Activated naive CD4-positive, alpha-beta T cell treated with anti-CD3 and anti-CD28 coated beads, Interleukin-2, amount 50 U/mL, for 24 hours (primary cell): ENCODE data around the gene ZCCHC3.

ENCODE experiments used
- H3K27ac Mint-ChIP-seq: one replicate; pipeline ENCODE4 v1.8.0; 2021; ENCODE audit warnings: mild to moderate bottlenecking, mixed read lengths
- H3K27me3 Mint-ChIP-seq: one replicate; pipeline ENCODE4 v1.8.0; 2021; ENCODE audit warnings: mixed read lengths
- H3K36me3 Mint-ChIP-seq: one replicate; pipeline ENCODE4 v1.8.0; 2021; ENCODE audit warnings: mixed read lengths
- H3K4me1 Mint-ChIP-seq: one replicate; pipeline ENCODE4 v1.8.0; 2021; ENCODE audit warnings: mixed read lengths
- H3K4me3 Mint-ChIP-seq: one replicate; pipeline ENCODE4 v1.8.0; 2021; ENCODE audit warnings: mild to moderate bottlenecking, mixed read lengths
- H3K9me3 Mint-ChIP-seq: one replicate; pipeline ENCODE4 v1.8.0; 2021; ENCODE audit warnings: mixed read lengths

ZCCHC3 gene

DNA sequence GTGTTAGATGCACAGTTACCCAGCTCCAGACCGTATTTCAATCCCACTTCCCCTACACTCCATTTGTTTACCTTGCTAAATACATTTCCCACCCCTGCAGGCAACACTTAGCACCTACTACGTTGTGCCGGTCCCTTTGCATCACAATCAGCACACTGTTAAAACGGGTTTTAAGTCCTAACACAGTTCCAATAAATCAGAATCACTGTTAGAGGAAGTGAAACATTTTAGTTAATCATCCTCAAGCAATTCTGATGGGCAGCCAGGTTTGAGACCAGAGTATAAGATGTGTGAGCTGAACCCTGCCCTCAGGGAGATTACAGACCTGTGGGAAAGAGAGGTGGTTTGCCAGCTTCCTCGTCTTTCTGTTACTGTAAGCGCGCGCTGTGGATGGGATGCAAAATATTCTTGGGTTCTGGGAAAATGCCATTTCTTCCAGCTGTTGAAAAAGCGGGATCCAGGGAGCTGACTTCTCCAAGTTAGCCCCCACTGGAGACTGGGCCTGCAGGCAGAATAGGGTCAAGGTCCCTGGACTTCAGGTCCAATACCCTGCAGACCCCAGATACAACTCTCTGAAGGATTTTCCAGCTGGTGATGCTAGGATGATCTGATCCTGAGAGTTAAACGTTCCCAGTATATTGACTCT, 3.1 kb downstream of the ZCCHC3 start:
- Mint-ChIP-seq H3K27ac (peak overlapping the region; percentile 85), H3K27me3 (no peaks in the 10 kb centered on the region), H3K9me3 (no peaks in the 10 kb centered on the region), H3K4me3 (peak overlapping the region; percentile 91), H3K36me3 (peaks cover 8% of the 10 kb centered on the region), H3K4me1 (peaks cover 39% of the 10 kb centered on the region)

DNA sequence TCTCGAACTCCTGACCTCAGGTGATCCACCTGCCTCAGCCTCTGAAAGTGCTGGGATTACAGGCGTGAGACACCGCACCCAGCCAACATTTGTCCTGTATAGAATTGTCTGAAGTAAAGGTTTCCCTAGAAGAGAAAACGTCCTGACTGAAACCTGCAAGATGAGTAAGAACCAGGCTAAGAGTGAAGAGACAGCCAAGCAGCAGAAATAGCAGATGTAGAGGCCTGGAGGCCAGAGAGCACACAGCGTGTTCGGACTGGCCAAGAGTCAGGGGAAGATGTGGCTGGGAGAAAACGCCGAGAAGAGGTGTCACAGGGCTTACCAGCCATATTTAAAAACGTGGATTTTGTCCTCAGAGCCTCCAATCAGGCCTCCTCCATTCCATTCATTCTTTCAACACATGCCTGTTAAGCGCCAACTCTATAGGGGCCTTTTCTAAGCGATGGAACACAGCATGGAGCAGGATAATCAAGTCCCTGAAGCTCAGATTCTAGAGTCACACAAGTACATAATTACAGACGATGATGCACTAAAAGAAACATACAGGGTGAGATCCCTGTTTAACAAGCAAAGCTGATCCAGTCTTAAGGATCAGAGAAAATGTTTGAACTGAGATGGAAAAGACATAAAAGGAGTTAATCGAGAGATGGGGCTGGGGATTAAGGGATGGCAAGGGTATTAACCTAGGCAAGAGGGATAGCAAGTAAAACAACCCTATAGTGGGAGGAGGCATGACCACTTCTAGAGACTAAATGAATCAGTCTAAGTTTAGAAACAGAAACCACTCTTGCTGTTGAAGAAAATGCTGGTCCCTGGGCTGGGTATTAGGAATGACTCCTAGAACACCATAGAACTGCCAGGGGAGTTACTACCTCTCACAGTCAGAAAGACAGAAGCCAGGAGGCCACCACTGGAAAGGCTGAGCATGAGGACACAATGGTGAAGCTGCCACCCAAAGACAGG, 4.8 kb downstream of the ZCCHC3 start:
- Mint-ChIP-seq H3K4me3 (no peak overlapping the region), H3K27ac (peak overlapping the region; percentile 41), H3K4me1 (peaks cover 26% of the 10 kb centered on the region), H3K36me3 (peaks cover 8% of the 10 kb centered on the region), H3K27me3 (no peaks in the 10 kb centered on the region), H3K9me3 (no peaks in the 10 kb centered on the region)

DNA sequence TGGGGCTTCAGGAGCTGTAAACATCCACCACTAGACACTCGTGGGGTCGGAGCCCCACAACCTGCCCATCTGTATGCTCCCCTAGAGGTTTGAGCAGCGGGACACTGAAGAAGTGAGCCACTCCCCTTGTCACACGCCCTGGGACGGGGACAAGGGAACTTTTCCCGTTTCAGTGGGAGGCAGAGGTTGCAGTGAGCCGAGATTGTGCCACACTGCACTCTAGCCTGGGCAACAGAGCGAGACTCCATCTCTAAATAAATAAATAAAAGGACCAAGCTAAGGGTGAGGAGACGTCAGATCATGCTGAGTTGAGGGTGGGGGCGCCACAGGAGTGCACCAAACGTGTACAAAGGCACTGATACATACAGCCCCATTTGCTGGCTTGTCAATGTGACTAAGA, 8.4 kb downstream of the ZCCHC3 start:
- Mint-ChIP-seq H3K4me3 (no peak overlapping the region), H3K36me3 (no peaks in the 10 kb centered on the region), H3K27ac (no peak overlapping the region), H3K4me1 (peaks cover 24% of the 10 kb centered on the region), H3K27me3 (no peaks in the 10 kb centered on the region), H3K9me3 (no peaks in the 10 kb centered on the region)

DNA sequence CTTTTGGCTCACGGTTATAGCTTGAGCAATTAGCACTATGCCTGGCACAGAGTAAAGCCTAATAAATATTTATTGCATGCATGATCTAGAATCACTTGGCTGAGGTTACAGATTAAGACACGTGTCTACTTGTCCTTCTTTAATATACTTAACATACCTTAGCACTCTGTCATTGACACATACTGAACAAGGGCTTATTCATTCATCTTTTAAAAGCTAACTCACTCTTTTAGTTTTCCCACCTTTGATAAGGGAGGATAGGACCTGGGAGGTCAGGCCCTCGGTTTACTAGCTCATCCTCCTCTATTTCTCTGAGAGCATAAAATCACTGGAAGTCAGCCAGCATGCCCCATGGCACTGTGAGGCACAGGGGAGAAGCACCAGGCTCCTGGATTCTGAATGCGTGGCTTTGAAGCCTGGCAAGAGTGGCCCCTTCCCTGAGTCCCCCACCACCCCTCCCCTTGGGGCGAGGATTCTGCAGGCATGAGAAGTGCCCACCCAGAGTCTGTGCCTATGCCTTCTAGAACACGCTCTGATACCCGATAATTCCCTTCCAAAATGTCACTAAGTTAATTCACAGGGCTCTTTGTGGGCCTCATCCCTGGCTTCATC, 11.2 kb downstream of the ZCCHC3 start:
- Mint-ChIP-seq H3K27ac (no peak overlapping the region), H3K4me1 (peaks cover 18% of the 10 kb centered on the region), H3K27me3 (no peaks in the 10 kb centered on the region), H3K9me3 (no peaks in the 10 kb centered on the region), H3K4me3 (no peak overlapping the region), H3K36me3 (peaks cover 2% of the 10 kb centered on the region)

DNA sequence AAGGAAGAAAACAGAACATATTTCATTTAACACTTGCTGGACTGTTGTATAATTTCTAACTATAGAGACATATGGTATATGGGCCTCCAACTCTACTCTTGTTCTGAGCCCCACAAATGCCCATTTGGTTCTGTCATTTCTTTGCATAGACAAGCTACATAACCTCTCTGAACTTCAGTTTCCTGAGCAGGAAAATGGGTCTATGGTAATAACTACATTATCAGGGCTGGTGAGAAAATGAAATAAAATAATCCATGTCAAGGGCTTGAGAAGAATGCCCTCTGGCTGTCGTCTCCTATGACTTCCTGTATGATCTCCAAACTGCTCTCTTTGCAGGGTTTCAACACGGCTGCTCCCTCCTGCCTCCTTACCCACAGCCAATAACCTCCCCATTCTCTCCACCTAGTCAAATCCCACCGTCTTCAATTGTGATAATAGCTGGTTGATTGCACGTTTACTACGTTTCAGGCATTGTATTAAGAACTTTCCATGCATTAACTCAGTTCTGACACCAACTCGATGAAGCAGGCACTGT, 12.0 kb downstream of the ZCCHC3 start:
- Mint-ChIP-seq H3K4me1 (peaks cover 18% of the 10 kb centered on the region), H3K36me3 (peaks cover 2% of the 10 kb centered on the region), H3K27me3 (no peaks in the 10 kb centered on the region), H3K27ac (peak overlapping the region; percentile 25), H3K9me3 (no peaks in the 10 kb centered on the region), H3K4me3 (no peak overlapping the region)

DNA sequence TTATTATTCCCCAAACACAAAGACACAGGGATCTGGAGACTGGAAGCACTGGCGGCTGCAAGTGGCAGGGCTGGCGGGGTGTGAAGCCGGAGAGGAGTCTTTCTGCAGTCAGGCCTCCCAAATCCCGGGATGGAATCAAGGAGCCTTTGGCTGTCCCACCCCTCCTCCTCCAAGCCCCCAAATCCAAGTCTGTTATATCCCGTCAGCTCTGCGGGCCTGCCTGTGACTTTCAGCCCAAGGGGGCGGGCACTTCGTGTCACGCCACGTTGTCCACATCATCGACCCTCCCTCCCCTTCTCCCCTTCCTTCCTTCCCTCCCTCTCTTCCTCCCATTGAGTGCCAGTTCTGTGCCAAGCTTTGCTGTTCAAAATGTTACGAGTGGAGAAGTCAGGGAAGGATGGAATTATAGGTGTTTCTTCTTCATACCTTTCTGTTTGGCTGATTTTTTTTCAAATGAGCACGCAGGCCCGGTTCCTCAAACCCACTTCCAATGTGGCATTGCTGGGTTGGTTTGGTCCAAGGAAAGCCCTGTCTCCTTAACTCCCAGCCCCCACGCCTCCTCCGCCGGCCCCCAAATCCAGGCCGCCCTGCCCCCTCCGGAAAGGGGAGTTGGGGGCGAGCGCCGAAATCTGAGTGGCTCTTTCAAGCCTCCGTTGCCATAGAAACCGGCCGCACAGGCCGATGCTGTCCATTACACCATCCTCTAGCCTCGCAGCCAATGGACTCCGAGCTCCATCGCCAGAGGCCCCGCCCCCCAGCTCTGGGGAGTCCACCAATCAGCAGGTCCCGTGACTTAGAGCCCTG, 12.7 kb downstream of the ZCCHC3 start:
- H3K27me3 Mint-ChIP-seq = no peaks in the 10 kb centered on the region
- H3K9me3 Mint-ChIP-seq = no peaks in the 10 kb centered on the region
- peak overlapping the region; percentile 86 for H3K4me3 Mint-ChIP-seq
- no peak overlapping the region for H3K27ac Mint-ChIP-seq
- peaks cover 18% of the 10 kb centered on the region for H3K4me1 Mint-ChIP-seq
- H3K36me3 Mint-ChIP-seq = peaks cover 2% of the 10 kb centered on the region

DNA sequence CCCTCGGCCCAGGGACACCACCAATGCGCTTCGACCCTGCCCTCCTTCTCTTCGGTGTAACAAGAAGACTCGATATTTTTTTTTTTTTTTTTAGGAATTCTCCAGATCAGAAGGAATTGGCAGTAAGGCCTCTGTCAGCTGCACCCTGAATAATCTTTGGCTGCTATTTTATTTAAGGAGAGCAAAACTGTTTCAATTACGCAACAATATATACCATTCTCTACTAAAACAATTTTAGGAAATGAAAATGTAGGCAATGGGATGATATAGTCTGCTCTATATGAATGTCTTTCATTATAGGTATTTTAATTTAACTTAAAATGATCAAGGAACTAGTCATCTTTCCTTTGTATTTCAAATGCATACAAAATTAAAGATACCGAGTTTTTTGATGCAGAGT, 13.3 kb downstream of the ZCCHC3 start:
- Mint-ChIP-seq H3K4me1 (peaks cover 18% of the 10 kb centered on the region), H3K27ac (no peak overlapping the region), H3K27me3 (no peaks in the 10 kb centered on the region), H3K4me3 (peak overlapping the region; percentile 86), H3K36me3 (peaks cover 2% of the 10 kb centered on the region), H3K9me3 (no peaks in the 10 kb centered on the region)

DNA sequence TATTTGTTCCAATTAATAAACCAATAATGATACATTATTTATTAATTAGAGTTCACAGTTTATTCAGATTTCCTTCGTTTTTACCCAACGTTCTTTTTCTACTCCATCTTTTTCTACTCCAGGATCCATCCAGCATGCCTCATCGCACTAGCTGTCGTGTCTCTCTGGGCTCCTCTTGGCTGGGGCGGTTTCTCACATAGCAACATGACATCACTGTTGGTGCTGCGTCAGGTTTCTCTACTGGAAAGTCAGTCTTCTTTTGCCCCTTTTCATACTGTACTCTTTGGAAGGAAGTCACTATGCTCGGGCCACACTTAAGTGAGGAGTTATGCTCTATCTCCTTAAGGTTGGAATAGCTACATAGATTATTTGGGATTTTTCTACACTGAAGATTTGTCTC, 14.2 kb downstream of the ZCCHC3 start:
- H3K4me3 Mint-ChIP-seq = peak overlapping the region; percentile 58
- H3K4me1 Mint-ChIP-seq = peaks cover 18% of the 10 kb centered on the region
- peak overlapping the region; percentile 35 for H3K27ac Mint-ChIP-seq
- no peaks in the 10 kb centered on the region for H3K9me3 Mint-ChIP-seq
- H3K27me3 Mint-ChIP-seq = no peaks in the 10 kb centered on the region
- H3K36me3 Mint-ChIP-seq = peaks cover 2% of the 10 kb centered on the region

DNA sequence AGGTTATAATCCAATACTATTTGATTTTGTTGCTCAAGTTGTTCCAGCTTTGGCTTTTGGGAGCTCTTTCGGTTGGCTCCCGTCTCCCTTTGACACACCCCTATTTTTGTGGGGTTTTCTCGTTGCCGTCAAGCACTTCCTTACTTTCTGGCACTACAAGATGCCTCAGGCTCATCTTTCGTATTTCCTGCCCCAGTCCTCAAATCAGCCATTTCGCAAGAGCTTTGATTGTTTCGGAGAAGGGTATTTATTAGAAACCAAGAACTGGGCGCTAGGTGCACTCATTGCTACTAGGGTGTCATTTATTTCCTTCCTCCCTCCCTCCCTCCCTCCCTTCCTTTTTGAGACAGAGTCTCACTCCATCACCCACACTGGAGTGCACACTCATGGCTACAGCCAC, 14.7 kb downstream of the ZCCHC3 start:
- H3K27ac Mint-ChIP-seq = no peak overlapping the region
- H3K4me1 Mint-ChIP-seq = peaks cover 18% of the 10 kb centered on the region
- no peak overlapping the region for H3K4me3 Mint-ChIP-seq
- H3K27me3 Mint-ChIP-seq = no peaks in the 10 kb centered on the region
- no peaks in the 10 kb centered on the region for H3K9me3 Mint-ChIP-seq
- peaks cover 2% of the 10 kb centered on the region for H3K36me3 Mint-ChIP-seq

DNA sequence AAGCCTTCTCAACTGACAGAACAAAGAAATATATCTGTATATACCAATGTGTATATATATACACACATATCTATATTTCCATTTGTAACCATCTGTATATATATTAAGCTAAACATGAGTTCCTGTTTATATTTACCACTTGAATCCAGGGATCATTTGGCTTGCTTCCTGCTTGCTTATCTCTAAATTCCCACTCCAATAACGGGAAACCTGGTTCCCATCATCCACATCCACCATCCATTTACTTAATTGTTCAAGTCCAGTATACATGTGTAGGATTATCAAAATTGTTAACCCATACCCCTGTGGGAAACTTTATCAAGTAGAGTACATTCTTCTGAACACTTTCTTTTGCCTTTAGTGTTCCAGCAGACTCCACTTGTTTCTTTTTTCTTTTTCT, 15.5 kb downstream of the ZCCHC3 start:
- Mint-ChIP-seq H3K36me3 (peaks cover 2% of the 10 kb centered on the region), H3K9me3 (no peaks in the 10 kb centered on the region), H3K4me1 (peaks cover 18% of the 10 kb centered on the region), H3K27ac (no peak overlapping the region), H3K4me3 (no peak overlapping the region), H3K27me3 (no peaks in the 10 kb centered on the region)

DNA sequence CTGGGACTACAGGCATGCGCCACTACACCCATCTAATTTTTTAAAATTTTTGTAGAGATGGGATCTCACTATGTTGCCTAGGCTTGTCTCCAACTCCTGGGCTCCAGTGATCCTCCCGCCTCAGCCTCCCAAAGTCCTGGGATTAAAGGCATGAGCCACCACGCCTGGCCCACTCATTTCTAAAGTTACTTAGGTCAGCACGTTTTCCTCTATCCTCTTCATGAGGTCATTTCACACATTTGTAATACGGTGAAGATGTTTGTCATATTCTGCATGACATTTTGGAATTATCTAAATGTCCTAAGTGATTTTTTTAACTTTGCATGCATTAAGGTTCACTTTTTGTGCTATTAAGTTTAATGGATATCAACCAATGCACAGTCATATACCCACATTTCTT, 16.0 kb downstream of the ZCCHC3 start:
- peaks cover 2% of the 10 kb centered on the region for H3K36me3 Mint-ChIP-seq

DNA sequence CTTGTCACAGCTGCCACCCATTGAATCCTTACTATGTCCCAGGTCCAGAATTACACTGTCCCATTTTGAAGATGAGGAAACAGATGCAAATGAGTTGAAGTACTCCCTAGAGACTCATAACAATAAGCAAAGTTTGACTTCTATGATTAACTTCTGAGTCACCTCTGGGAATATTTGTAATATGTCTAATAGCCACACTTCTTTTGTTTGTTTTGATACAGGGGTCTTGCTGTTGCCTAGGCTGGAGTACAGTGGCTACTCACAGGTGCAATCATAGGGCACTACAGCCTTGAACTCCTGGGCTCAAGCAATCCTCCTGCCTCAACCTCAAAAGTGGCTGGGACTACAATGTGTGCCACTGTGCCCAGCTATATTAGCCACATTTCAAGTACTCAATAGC, 16.6 kb downstream of the ZCCHC3 start:
- H3K36me3 Mint-ChIP-seq = peaks cover 2% of the 10 kb centered on the region
- peaks cover 18% of the 10 kb centered on the region for H3K4me1 Mint-ChIP-seq
- no peaks in the 10 kb centered on the region for H3K27me3 Mint-ChIP-seq
- H3K4me3 Mint-ChIP-seq = no peak overlapping the region
- H3K27ac Mint-ChIP-seq = no peak overlapping the region
- H3K9me3 Mint-ChIP-seq = no peaks in the 10 kb centered on the region

More for the DNA sequence above, 16.0 kb downstream of the ZCCHC3 start:
- H3K9me3 Mint-ChIP-seq = no peaks in the 10 kb centered on the region
- H3K27ac Mint-ChIP-seq = no peak overlapping the region
- peaks cover 18% of the 10 kb centered on the region for H3K4me1 Mint-ChIP-seq
- H3K27me3 Mint-ChIP-seq = no peaks in the 10 kb centered on the region
- no peak overlapping the region for H3K4me3 Mint-ChIP-seq

DNA sequence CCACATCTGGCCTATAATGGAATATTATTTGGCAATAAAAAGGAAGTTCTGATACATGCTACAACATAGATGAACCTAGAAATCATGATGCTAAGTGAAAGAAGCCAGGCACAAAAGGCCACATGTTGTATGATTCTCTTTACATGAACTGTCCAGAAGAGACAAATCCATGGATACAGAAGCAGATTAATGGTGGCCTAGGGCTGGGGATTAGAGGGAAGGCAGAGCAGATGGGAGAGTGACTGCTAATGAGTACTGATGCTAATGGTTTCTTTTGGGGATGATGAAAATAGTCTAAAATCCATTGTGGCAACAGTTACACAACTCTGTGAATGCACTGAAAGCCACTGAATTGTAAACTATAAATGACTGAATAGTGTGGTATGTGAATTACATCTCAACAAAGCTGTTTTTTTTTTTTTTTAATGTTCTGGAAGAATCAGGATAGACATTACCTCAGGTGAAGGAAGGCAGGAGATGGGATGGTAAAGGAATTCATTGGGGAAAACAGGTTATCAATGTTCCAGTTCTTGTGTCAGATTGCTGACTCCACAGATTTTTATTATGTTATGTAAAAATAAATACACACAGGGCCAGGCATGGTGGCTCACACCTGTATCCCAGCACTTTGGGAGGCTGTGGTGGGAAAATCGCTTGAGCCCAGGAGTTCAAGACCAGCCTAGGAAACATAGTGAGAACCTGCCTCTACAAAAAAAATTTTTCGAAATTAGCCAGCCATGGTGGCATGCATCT, 19.1 kb downstream of the ZCCHC3 start:
- peaks cover 2% of the 10 kb centered on the region for H3K36me3 Mint-ChIP-seq
- no peaks in the 10 kb centered on the region for H3K27me3 Mint-ChIP-seq
- H3K27ac Mint-ChIP-seq = no peak overlapping the region
- peaks cover 3% of the 10 kb centered on the region for H3K4me1 Mint-ChIP-seq
- no peak overlapping the region for H3K4me3 Mint-ChIP-seq
- H3K9me3 Mint-ChIP-seq = no peaks in the 10 kb centered on the region

DNA sequence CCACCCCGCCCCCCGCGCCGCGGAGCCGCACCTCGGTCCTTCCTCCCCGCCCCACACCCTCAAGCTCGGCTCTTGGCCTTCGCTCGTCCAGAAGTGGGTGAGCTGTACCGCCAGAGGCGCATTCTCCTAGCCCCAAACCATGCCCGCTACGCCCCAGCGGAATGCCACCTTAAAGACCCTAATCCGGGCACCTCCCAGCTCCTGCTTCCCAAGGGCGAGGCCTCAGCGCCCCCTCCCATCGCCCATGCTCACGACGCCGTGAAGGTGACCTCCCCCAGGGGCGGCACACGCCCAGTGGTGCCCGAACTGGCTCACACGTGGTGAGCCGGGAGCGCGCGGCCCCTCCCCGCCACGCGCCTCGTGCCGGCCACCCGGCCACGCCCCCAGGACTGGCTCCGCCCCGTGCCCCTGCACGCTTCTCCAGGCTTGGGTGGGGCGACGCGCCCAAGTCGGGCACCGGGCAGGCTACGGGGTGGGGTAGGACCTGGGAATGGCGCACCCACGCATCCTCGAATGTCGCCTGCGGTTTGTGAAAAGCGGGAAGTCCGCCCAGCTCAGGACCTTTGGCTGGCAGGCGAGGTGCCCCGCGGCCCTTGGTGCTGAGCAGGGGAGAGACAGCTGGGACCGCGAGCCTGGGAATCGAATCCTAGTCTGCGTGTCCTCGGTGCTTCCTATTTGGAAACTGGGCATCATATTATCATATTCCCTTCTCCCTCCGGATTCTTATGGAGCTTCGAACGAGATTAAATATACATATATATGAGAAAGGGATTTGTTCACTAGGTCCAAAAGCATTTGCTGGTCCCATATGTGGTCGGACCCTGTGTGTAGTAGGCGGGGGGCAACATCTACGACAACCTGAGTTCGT, 27.0 kb downstream of the ZCCHC3 start:
- H3K4me1 Mint-ChIP-seq = peaks cover 16% of the 10 kb centered on the region
- H3K27ac Mint-ChIP-seq = peak overlapping the region; percentile 91
- no peaks in the 10 kb centered on the region for H3K9me3 Mint-ChIP-seq
- H3K27me3 Mint-ChIP-seq = no peaks in the 10 kb centered on the region
- peak overlapping the region; percentile 89 for H3K4me3 Mint-ChIP-seq
- H3K36me3 Mint-ChIP-seq = no peaks in the 10 kb centered on the region
